Mucosa of gallbladder (tissue), 1 donor: ENCODE data around the gene CANX. TPM values are rescaled to one million over a fixed set of nuclear protein-coding genes. Genes with fewer than 3 reads are reported as not detected.
"Not testable (repeated sequence)": the region's sequence is repeated elsewhere in the genome, so short reads cannot be mapped to it uniquely, and the experiment has no call there.

Experiments used
- DNase-seq: peaks from one replicate; pipeline ENCODE4 v3.0.0-alpha.2; 2020; ENCODE audit warnings: low spot score
- total RNA-seq: library from RNA; stranded (reverse); gene quantifications from one replicate; pipeline ENCODE4 v1.2.1, GENCODE V29; 2021
- donor health status: DM: no; HTN: no; CAD: no.

CANX gene
- total RNA-seq, 1 donor from 2014 or later: 696 TPM

DNA sequence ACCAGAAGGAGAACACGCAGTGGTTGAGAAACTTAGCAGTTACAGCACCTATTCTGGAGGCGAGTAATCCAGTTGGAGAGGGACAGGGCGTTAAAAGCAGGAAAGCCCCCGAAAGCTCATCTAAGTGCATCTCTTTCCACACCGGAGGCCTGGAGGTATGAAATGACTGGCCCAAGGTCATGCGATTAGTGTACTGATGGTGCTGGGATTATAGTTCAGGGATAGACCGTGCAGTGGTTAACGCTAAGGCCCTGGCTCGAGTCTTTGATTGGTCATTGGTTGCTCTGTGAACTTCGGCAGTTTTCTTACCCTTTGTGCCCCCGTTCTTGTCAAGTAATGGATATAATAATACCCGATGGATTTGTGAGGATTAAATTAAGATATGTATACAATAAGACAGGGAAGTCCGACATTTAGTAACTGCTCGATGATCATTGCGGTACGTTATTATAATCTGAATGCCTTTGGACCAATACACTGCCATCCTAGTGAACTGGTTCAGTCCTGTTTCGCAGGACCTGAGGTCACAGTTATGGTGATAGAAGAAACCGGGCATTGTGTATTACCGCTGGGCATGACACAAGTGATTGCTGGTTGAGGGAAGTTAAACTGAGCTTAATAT lies 960 bp downstream of the CANX start:
- DNase-seq: peak; percentile 42

DNA sequence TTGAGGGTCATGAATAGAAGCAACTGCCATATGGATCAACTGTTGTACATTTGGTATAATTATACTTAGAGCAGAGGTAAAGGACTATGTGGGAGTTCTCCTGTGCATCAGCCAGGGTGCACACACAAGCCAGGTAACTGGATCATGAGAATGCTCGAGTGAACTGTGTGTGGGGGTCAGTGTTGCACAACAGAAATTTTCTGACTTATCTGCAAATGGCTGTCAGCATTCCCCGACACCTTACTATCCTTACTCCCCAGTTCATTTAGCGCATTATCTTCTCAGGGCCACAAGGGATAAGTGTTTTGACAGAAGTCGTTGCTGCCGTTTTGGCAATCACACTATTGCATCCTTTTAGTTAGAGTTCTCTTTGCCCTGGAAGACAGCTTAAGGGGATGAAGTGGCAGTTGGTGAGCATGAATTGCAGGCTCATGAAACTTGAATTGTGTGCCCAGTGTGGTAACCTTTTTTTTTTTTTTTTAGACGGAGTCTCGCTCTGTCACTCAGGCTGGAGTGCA lies 1.7 kb downstream of the CANX start:
- DNase-seq: no peak

DNA sequence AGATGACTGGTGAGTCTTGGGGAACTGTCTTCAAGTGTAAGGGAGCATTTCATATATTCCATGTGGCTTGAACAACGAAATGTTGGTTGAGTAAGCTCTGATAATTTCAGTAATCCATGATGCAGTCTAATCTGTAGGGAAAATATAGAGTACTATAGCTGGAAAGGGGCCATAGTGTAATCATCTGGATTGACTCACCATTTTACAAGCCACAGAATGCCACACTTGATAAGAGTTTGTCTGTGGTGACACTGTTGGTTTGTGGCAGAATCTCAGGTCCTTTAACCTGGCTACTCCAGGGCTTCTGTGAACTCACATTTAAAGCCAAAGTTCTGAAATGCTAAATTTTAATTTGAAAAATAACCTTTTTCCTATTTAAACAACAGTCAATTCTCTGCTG lies 17.5 kb downstream of the CANX start:
- no peak for DNase-seq

DNA sequence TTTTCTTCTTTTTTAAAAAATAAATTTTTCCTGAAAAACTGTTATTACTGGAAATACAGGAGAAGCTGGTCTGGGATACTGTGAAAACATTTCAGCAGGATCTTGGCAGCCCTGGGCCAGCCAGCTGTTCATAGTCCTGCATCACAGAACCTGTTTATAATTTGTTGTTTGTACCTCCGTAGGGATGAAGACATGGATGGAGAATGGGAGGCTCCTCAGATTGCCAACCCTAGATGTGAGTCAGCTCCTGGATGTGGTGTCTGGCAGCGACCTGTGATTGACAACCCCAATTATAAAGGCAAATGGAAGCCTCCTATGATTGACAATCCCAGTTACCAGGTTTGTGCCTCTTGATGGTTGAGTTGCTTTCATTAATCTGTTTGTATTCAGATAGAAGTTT lies 21.5 kb downstream of the CANX start:
- DNase-seq: no peak

DNA sequence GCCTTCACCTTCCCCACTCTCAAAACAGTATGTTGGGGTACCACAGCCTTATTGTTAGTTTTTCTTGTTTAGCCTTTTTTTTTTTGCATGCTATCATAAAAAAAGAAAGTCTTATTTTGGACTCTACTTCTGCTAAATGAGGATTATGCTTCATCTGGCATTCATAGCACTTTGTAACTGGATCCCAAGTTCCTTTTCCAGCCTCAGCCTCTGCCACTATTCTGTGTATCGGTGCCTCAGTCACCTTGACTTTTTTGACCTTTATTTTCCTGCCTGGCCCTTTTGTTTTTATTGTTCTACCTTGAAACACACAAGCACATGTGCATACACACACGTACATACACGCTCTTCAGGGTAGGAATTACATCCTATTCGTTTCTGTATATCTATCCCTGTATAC lies 25.4 kb downstream of the CANX start:
- no peak for DNase-seq

DNA sequence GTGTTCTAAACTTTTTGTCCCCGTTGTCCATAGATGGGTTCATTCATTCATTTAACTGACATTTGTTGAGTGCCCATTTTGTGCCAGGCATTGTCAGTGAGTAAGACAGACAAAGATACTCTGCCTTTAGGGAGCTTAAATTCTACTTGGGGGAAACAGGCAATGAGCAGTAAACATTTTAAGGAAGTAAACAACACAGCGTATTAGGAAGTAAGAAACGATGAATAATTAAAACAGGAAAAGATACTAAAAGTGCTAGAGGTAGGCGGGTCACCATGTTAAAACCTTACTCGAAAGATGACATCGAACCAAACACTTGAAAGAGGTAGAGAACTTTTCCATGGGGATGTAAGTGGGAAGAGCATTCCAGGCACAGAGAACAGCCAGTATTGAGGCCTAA lies 28.3 kb downstream of the CANX start:
- no peak for DNase-seq

DNA sequence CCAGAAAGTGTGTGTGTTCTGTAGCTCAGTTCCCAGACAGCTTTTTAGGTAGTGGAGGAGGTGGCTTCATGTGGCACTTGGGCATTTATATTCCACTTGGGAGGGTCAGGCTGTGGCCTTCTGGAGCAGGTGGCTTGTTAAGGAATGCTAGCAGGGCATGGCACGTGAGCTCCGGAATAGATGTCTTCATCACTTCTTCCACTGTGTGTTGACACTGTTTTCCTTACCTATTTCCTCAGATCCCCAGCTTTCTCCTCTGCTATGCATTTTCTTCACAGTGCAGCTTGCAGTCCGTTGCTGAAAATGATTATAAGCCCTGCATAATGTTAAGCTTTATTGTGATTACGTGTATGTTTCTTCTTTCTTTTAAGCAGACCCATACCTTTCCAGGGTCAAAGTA lies 30.5 kb downstream of the CANX start:
- no peak for DNase-seq

DNA sequence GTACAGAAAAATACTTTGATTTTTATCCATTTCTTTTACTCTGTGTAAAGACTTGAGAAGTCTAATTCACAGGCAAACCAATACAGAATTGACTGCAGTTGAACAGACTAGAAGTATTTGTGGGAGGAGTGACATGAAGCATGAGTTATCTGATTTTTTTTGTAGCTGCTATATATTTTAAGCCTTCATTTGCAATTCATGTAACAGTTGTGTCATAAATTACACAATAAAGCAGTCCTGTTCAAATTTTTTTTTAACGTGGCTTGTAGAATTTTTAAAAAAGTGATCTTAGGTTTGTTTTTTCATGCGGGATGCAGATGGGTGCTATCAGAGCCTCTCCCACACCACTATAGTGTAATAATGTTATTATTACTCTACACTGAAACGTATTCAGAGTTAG lies 31.0 kb downstream of the CANX start:
- DNase-seq: no peak

DNA sequence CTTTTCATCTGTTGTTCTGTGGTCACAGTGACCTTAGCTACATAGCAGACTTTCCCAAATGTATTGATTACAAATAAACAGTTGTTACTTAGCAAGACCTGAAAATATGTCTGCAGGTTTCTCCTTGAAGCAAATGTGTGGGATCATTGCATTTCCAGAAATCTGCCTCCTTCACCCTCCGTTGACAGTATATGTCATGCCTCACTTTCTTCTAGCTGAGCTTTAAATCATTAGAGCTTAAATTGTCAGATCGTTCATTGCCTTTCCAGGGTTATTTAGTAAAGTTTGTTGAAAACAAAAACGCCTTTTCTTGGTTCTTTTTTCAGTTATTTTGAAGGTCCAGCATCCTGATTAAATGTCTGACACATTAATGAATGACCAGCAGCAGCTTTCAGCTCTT lies 31.6 kb downstream of the CANX start:
- DNase-seq: no peak

DNA sequence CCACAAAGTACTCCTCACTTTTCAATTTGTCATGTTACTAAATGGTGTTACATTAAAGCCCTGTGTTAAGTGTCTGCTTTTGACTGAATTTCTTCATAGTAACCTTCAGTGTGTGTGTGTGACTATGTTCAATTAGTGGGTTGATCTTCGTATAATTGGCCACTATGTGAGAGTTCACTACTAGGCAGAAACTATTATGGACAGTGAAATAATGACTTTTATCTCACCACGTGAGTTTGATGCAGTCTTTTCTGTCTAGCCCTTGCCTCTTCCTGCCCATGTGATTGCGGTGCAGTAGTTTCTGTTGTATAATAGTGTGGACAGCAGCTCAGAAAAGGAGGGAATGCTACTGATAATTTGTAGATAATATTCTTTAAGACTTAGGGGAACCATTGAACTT lies 32.1 kb downstream of the CANX start:
- DNase-seq: no peak

DNA sequence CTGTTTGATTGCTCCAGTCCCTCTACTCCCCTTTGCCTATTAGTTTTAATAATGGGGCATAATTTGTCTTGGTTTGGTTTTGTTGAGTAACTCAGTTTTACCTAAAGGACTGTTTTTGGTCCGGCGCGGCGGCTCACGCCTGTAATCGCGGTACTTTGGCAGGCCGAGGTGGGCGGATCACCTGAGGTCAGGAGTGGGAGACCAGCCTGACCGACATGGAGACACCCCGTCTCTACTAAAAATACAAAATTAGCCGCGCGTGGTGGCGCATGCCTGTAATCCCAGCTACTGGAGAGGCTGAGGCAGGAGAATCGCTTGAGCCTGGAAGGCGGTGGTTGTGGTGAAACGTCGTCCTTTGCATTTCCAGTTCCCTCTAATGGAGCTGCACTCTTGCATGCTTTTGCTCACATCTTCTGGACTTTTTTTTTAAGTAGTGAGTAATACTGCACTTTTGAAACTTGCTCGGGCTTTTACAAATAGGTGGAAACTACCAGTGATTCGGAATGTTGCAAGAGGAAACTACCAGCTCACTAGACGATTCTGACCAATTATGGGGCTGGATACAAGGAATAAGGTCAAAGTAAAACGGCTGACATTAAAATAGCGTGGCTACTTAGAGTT lies 33.1 kb downstream of the CANX start:
- no peak for DNase-seq

DNA sequence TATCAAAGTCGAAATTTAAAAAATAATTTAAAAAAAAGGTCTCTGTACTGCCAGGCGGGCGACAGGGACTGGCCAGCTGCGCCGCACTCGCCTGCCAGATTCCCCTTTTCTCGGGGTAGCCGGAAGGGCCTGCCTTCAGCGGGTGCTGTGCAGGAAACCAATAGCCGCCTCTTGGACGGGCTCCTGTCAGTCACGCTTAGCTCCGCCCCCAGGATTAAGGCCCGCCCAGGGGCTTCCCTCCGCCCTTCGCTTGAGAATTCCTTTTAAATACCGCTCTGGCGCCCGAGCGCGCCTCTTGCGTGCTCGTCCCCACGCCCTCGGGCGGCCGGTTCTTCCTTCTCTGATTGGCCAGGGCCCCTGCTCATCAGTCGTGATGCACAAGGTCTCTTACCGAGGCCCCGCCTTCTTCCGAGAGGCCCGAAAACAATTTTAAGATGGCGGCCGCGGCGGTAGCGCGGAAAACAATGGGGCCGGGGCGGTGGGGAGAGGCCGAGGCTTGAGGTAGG lies 33.7 kb downstream of the CANX start, which contains the start of gene MAML1:
TSS of gene MAML1 (plus strand) at position 411 of the 506 bp plus-strand sequence. CDS start 291 bp downstream, outside the sequence.
- peak; percentile 100 for DNase-seq

DNA sequence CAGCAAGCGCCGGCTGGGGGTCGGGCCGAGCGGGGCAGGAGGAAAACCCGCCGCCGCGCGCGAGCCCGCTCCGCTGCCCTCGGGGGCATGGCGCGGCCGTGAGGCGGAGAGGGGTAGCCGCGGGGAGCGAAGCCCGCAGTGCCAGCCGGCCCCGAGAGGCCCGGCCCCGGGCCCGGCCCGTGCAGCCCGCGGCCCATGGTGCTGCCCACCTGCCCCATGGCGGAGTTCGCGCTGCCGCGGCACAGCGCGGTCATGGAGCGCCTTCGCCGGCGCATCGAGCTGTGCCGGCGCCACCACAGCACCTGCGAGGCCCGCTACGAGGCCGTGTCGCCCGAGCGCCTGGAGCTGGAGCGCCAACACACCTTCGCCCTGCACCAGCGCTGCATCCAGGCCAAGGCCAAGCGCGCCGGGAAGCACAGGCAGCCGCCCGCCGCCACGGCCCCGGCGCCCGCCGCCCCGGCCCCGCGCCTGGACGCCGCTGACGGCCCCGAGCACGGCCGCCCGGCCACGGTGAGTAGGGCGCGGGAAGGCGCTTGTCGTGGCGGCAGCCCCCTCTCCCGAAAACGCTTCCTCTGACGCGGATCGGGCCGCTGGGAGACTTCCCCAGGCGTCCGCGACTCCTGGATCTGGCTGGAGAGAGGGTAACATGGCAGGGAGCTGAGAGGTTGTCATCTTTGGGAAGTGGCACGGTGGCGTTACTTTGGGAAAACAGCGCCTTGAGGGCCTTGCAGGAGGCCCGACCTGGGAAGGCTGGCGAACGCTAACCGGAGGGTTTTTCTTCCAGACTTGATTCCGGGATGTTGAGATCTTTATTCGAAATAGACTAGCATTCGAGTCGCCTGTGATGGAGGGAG lies 34.4 kb downstream of the CANX start:
- peak; percentile 20 for DNase-seq

DNA sequence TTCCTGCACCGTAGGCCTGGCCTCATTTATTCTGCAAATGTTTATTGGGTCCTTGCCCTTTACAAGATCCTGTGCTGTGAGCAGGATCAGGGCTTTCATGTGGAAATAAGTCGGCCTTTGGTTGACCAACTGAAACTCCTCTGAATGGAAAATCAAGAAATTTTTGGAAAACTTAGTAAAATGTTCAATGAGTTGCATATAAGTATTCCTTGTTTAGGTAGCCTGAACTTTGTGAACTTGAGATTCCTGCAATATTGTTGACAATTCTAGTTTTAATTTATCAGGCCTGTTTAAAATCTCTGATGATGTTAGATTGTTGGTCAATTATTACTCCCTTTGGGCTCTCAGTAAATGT lies 35.0 kb downstream of the CANX start:
- no peak for DNase-seq

DNA sequence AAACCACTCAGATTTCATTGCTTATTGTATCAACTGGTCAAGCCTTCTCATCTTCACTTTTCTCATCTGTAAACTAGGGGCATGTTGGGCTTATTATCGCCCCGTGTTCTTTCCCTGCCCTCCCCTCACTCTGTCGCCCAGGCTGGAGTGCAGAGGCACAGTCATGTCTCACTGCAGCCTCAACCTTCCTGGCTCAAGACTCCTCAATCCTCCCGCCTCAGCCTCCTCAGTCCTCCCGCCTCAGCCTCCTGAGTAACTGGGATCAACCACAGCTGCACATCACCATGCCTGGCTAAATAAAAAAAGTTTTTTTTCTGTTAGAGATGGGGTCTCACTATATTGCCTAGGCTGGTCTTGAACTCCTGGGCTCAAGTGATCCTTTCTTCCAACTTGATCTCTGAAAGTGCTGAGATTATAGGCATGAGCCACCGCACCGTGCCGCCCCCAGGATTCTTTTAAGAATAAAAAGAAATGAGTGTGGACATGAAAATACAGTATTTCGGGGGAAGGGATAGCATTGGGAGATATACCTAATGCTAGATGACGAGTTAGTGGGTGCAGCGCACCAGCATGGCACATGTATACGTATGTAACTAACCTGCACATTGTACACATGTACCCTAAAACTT lies 35.9 kb downstream of the CANX start:
- no peak for DNase-seq

DNA sequence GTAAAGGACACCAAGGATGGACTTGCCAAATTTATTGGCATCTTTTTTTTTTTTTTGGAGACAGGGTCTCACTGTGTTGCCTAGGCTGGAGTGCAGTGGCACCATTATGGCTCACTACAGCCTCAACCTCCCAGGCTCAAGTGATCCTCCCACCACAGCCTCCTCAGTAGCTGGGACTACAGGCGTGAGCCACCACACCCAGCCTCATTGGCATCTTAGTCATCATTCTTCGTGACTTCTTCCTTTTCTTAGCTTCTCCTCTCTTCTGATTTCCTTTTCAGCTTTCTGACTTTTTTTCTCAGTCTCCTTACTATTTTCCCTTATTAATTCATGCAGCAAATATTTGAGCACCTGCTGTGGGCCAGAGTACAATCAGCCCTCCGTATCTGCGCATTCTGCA lies 40.0 kb downstream of the CANX start:
- no peak for DNase-seq

DNA sequence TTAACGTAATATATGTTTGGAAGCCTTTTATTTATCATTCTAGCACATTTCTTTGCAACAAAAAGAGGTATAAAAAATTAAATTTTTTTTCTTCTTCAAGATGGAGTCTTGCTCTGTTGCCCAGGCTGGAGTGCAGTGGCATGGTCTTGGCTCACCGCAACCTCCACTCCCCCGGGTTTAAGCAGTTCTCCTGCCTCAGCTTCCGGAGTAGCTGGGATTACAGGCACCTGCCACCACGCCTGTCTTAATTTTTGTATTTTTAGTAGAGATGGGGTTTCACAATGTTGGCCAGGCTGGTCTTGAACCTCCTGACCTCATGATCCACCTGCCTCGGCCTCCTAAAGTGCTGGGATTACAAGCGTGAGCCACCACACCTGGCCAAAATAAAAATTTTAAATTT lies 45.3 kb downstream of the CANX start:
- DNase-seq: not testable (repeated sequence)

DNA sequence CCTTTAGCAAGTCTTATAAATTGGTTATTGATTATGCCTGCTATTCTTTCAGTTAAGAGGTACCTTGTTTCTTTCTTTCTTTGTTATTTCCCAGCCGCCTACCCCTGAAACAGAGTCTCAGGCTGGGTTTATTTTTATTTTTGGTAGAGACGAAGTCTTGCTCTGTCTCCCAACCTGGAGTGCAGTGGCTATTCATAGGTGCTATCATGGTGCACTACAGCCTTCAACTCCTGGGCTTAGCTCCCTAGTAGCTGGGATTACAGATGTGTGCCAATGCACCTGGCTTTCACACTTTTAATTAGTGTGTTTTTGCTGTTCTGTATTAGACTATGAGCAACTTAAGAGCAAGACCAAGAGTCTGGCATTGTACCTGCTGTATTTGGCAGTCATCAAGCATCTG lies 48.1 kb downstream of the CANX start:
- no peak for DNase-seq

DNA sequence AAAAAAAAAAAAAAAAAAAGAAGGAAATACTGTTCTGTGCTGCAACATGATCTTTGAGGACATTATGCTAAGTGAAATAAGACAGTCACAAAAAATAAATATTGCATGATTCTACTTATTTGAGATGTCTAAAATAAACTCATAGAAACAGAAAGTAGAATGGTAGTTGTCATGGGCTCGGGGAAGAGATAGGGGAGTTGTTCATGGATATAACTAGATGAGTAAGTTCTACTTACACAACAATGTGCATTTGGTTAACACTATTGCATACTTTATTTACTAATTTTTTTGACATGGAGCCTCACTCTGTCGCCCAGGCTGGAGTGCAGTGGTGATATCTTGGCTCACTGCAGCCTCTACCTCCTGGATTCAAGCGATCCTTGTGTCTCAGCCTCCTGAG lies 49.0 kb downstream of the CANX start:
- no peak for DNase-seq

DNA sequence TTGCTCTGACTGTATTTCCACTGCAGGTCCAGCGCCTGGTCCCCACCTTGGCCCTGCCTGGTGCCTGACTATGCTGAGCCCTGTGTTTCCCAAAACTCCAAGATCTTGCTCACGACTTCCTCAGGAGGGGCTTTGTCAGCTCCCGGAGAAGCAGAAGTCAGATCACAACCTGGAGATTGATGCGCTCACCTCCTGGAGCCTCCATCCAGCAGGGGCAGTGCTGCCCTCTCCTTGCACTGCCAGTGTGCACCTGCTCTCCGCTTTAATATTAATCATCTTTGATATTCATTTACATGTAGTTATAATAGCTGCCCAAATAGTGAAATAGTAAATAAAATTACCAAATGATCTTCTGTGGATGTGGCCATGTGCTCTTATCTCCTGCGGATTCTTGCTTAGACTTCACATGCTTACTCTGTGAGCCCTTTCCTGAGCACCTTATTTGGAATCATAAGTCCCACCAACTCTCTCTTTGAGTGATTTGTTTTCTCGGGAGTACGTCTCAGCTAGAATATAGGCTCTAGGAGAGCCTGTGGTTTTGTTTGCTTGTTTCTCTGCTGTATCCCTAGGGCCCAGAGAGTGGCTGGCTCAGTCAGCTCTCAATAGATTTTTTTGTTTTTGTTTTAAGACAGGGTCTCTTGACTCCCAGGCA lies 51.2 kb downstream of the CANX start:
- DNase-seq: no peak

DNA sequence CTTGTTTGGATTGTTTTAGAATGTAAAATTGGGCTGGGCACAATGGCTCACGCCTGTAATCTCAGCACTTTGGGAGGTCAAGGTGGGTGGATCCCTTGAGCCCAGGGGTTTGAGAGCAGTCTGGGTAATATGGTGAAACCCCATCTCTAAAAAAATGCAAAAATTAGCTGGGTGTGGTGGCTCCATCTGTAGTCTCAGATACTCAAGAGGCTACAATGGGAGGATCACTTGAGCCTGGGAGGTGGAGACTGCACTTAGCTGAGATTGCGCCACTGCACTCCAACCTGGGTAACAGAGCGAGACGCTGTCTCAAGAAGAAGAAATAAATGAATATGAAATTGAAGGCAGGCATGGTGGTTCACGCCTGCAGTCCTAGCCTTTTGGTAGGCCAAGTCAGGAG lies 55.2 kb downstream of the CANX start:
- DNase-seq: no peak

DNA sequence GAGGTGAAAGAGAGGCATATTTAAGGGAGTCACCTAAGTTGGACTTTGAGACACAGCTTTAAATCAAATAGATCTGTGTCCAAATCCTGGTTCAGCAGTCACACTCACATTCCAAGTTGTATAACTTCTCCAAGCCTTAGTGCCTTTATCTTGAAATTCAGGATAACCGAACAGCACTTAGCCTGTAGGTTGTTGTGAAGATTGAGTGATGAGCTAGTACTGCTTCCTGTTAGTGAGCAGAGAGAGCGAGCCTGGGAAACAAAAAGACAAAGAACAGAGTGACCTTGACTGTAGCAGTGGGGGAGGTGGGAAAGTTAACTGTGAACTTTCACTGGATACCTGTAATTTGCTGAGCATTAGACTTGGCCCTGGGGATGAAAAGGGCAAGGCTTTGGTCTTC lies 56.3 kb downstream of the CANX start:
- no peak for DNase-seq
